Erythroblast (primary cell): ENCODE results near the gene TFDP1.

Source experiments
- GATA1 ChIP-seq: IDR thresholded peaks from 2 replicates; pipeline ENCODE4 v1.6.1; 2011; ENCODE audit warnings: low read depth, mild to moderate bottlenecking, control low read depth, low read length, moderate library complexity
- POLR2A ChIP-seq: IDR thresholded peaks from 2 replicates; pipeline ENCODE4 v1.6.1; 2011; ENCODE audit warnings: mild to moderate bottlenecking, low read length

GRCh38 chr13:113607889-113608635 is 23.5 kb downstream of the TFDP1 start:
- TF ChIP-seq POLR2A: no peak
- no peak for TF ChIP-seq GATA1
